ENCODE results near the gene CCNE1. TPM values are rescaled to one million over a fixed set of nuclear protein-coding genes. Genes with fewer than 3 reads are reported as not detected.

The CCNE1 gene
- total RNA-seq, 1 experiment from 2014 or later: 26.4 TPM

- ChIA-PET POLR2A (no interaction called here), CTCF (no interaction called here)
- no peak for DNase-seq (ENCODE audit: low read depth, low spot score)
- Histone ChIP-seq H3K36me3 (ENCODE audit: control insufficient read depth, insufficient read depth, low read length) (no peaks in the 10 kb centered on the region), H3K9me3 (ENCODE audit: control insufficient read depth, insufficient read depth, low read depth, low read length) (no peaks in the 10 kb centered on the region), H3K27ac (ENCODE audit: low read length) (no peak overlapping the region), H3K4me3 (ENCODE audit: low read depth in 2 of 2, low read length in 2 of 2) (no peak overlapping the region), H3K4me1 (ENCODE audit: control insufficient read depth, insufficient read depth, low read length) (0 out of 2 replicates have a peak, but pooled peaks cover under 1% of the 10 kb centered on the region), H3K27me3 (ENCODE audit: control insufficient read depth, insufficient read depth, low read length) (no peaks in the 10 kb centered on the region)
- ATAC-seq: no peak
- in situ Hi-C loops (cut with HindIII; ENCODE audit: low pct_unique_long_range_greater_than_20kb, low sequenced_read_pairs) (no loop called here), intact Hi-C loops (cut with micrococcal nuclease; ENCODE audit: unreplicated experiment) (no loop called here)
- BruUV-seq (replicated peaks): no TSS peak
- TF ChIP-seq TCF7L2 (IDR thresholded peaks at IDR 0.05; ENCODE audit: low read depth, low read length) (no peak), REST (IDR thresholded peaks at IDR 0.05; ENCODE audit: insufficient read depth in 1 of 2, low read depth in 2 of 2, low read length in 1 of 2) (no peak), SIN3A (IDR thresholded peaks at IDR 0.05; ENCODE audit: borderline replicate concordance, insufficient read depth, low read depth, low read length) (no peak), POLR2AphosphoS5 (IDR thresholded peaks at IDR 0.05; ENCODE audit: low read depth, low read length) (no peak)
- TF ChIP-seq, protein P1, sequence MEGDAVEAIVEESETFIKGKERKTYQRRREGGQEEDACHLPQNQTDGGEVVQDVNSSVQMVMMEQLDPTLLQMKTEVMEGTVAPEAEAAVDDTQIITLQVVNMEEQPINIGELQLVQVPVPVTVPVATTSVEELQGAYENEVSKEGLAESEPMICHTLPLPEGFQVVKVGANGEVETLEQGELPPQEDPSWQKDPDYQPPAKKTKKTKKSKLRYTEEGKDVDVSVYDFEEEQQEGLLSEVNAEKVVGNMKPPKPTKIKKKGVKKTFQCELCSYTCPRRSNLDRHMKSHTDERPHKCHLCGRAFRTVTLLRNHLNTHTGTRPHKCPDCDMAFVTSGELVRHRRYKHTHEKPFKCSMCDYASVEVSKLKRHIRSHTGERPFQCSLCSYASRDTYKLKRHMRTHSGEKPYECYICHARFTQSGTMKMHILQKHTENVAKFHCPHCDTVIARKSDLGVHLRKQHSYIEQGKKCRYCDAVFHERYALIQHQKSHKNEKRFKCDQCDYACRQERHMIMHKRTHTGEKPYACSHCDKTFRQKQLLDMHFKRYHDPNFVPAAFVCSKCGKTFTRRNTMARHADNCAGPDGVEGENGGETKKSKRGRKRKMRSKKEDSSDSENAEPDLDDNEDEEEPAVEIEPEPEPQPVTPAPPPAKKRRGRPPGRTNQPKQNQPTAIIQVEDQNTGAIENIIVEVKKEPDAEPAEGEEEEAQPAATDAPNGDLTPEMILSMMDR (IDR thresholded peaks at IDR 0.05): no peak
These were observed 6.5 kb upstream of the CCNE1 start for GRCh38 chr19:29805031-29805965.

DNA sequence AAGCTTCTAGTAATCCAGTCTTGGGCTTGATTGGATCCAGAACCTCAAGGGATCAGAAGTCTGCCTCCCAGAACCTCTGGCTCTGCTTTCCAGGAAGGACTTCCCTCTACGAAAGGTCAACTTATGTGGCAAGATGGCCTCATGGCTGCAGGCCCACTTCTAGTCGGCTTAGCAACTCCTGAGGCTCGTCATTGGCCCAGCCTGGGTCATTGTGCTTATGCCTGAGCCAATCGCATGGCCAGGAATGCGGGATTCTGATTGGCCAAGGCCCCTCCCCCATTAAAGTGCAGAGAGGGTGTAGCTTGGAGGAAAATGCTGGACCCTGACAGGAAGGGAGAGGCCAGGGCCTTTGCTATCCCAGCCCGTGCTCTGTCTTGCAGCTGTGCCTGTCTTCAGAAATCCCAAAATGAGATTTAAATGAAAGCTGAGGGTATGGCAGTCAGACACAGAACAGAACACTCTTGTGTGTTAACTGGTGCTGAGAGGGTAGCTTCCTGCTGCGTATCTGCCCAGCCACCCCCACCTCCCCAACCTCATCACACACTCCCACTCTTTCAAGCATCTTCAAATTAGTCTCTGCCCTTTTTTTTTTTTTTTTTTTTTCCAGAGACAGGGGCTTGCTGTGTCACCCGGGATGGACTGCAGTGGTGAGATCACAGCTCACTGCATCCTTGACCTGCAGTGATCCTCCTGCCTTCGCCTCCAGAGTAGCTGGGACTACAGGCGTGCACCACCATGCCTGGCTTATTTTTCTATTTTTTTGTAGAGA, 5.5 kb upstream of the CCNE1 start:
- Histone ChIP-seq H3K4me1 (ENCODE audit: control insufficient read depth, insufficient read depth, low read length) (peaks cover 8% of the 10 kb centered on the region), H3K4me3 (ENCODE audit: low read depth in 2 of 2, low read length in 2 of 2) (no peak overlapping the region), H3K36me3 (ENCODE audit: control insufficient read depth, insufficient read depth, low read length) (no peaks in the 10 kb centered on the region), H3K27me3 (ENCODE audit: control insufficient read depth, insufficient read depth, low read length) (no peaks in the 10 kb centered on the region), H3K9me3 (ENCODE audit: control insufficient read depth, insufficient read depth, low read depth, low read length) (no peaks in the 10 kb centered on the region), H3K27ac (ENCODE audit: low read length) (no peak overlapping the region)
- no peak for TF ChIP-seq REST (IDR thresholded peaks at IDR 0.05; ENCODE audit: insufficient read depth in 1 of 2, low read depth in 2 of 2, low read length in 1 of 2)
- TF ChIP-seq SIN3A (IDR thresholded peaks at IDR 0.05; ENCODE audit: borderline replicate concordance, insufficient read depth, low read depth, low read length): no peak
- no peak for TF ChIP-seq POLR2AphosphoS5 (IDR thresholded peaks at IDR 0.05; ENCODE audit: low read depth, low read length)
- TF ChIP-seq, protein P1 (IDR thresholded peaks at IDR 0.05): no peak
- no peak for TF ChIP-seq TCF7L2 (IDR thresholded peaks at IDR 0.05; ENCODE audit: low read depth, low read length)
- DNase-seq (ENCODE audit: low read depth, low spot score): no peak
- no TSS peak for BruUV-seq (replicated peaks)
- CTCF ChIA-PET: no interaction called here
- in situ Hi-C loops (cut with HindIII; ENCODE audit: low pct_unique_long_range_greater_than_20kb, low sequenced_read_pairs) (no loop called here), intact Hi-C loops (cut with micrococcal nuclease; ENCODE audit: unreplicated experiment) (no loop called here)
- no peak for ATAC-seq
- POLR2A ChIA-PET: interaction anchor here (0.7 kb wide), 1 partner anchor 10 kb away, joined by 18 read pairs; no protein-coding TSS in a partner anchor
